Daoy (cell line): ENCODE measurements around the gene ROR1. TPM values are rescaled to one million over a fixed set of nuclear protein-coding genes. Genes with fewer than 3 reads are reported as not detected.

ENCODE experiments used
- DNase-seq: peaks from one replicate; pipeline ENCODE4 v3.0.0-alpha.2; 2015; ENCODE audit warnings: low read depth
- total RNA-seq: library from RNA; depleted of rRNA; stranded (reverse); fragments of >200 nt; shearing (Covaris generic); gene quantifications from 2 replicates; pipeline ENCODE4 v1.2.3, GENCODE V29; 2014

ROR1 gene
- total RNA-seq, 1 experiment from 2014 or later = 17.4 TPM

- no peak for DNase-seq
These were observed 83.1 kb downstream of the ROR1 start for GRCh38 chr1:63856924-63857323.

DNA sequence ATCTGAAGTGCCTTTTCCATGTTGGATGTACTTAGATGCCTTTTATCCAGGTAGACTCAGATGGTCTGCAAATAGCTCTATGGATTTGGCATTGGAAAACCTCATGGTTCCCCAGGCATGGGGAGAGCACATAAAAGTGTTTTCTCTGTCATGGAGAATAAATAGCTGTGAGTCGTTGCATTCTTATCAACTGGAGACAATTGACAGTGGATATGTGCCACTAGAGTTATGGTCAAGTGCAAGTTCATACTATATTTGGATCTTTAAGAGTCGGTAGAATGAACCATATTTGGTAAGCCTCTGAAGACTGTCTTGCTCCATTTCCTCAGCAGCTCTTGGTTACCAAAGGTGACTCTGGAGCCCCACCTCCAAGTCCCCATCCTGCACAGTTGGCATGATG lies 83.7 kb downstream of the ROR1 start:
- DNase-seq = no peak

GRCh38 chr1:63858153-63858552 lies 84.3 kb downstream of the ROR1 start:
- DNase-seq = no peak

DNA sequence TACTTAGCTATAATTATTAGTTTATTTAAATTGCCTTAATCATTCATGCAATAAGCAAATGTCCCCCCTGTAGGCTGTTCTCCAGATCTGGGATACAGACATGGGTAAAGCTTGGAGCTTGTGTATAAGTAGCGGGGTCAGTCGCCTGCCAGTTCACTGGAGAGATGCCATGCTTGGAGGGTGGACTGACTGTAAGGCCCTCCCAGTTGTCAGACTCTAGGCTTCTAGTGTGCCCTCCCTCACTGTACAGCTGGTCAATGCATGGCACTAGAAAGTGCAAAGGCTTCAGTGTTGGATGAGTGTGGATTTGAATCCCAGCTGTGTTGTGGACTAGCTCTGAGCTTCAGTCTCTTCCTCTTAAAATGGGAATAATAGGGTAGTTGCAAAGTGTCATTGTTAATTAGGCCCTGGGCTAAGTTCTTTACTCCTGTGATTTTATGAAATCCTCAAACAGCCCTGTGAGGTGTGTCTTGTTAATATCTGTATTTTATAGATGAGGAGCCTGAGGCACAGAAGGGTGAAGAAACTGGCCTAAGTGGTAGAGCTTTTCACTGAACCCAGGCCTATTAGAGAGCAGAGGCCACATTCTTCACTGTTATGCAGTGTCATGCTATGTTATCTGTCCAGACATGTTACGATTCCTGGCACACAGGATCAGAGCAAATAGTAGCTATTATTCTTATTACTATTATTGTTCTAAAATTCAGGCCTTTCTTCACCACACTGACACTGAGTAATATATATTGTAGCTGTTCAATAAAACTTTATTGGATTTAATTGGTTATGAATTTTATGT lies 85.9 kb downstream of the ROR1 start:
- no peak for DNase-seq

GRCh38 chr1:63861052-63861691 lies 87.4 kb downstream of the ROR1 start:
- no peak for DNase-seq

- DNase-seq = no peak
These were observed 89.3 kb downstream of the ROR1 start for GRCh38 chr1:63863145-63863544.

DNA sequence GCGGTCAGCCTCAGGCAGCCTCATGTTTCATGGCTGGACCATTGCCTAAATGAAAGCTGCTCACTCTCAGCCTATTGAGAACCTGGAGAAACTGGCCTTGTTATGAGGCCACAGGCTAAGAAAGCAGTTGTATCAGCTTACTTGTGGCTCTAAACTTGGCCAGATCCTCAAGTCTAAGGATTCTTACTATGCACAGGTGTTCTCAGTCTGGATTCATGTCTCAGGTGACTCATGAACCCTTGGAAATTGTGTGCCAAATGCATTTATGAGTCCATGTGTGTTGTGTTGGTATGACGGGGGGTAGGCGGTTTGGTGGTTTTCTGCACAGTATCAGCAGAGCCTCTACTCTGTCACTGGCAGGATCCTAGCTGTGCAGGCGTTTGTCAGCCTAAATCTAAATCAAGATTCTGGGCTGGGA lies 90.4 kb downstream of the ROR1 start:
- DNase-seq = peak; percentile 73

- no peak for DNase-seq
These were observed 91.7 kb downstream of the ROR1 start for GRCh38 chr1:63865561-63865960.

DNA sequence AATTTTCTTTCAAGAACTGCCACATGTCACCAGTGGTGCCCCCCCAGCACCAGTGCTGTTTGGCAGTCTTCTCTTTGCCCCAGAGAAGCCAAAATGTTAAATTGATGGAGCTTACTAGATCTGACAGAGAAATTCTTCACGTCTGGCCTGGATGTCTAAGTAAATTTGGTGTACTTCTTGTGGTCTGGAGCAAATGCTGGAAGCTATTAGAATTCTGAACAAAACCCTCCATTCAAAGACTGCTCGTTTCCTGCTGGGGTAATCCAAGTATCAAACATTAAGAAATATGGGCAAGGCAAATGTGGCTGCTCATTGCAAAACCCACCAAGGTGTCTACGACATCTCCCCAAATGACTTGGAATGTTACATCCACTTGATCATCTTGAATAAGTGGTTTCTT lies 92.3 kb downstream of the ROR1 start:
- DNase-seq = no peak

- DNase-seq = no peak
These were observed 93.8 kb downstream of the ROR1 start for GRCh38 chr1:63867429-63868176.

DNA sequence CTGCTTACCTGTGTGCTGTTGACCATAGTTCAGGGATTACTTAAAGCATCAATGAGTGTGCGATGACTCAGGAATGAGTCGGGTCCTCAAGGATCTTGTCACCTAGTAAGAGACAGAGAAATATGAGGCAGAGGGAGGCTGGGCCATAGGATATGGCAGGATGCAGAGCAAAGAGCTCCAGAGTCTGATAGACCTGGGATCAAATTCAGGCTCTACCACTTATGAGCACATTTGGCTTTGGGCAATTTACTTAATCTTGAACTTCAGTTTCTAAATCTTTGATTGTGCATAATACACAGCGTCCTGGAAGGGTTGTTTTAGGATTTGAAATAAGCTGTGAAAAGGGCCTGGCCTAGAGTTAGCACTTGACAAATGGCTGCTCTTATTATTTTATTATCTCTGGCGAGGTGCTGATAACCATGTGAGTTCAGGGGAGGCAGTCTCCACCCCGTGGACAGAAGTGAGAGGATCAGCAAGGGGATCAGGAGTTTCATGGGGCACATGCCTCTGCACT lies 94.5 kb downstream of the ROR1 start:
- peak; percentile 86 for DNase-seq

- DNase-seq = no peak
These were observed 96.3 kb downstream of the ROR1 start for GRCh38 chr1:63870152-63870551.

DNA sequence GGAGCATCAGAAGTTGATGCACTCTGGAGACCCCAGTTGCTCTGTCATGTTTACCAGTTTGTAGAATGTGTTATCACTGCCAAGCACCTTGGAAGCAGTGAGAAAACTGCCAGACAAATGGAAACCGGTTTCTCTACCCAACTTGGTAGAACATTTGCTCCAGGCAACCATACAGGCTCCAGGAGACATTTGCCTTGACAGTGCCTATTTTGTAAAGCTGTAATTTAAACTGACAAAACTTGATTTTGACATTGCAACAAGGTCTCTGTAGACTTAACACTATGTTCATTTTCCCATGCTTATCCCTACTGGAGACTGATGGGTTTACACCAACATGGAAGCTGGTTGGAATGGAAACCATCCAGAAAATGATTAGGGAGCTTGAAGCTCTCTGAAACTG lies 97.6 kb downstream of the ROR1 start:
- no peak for DNase-seq

DNA sequence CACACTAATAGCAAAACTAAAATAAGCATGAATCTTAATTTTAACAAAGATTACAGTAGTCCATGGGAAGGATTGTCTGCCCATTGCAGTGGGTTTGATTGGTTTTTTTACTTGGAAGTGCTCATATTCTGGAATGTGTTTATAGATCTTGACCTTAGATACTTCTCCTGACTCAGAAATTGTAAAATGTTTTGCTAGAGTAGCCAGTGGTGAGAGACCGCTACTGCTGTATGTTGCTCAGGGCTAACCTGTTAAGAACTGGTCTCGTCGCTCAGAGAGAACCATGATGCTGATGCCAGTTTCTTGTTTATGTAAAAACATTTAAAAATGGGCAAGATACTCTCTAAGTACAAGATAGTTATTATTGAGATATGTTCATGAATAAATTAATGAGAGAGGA lies 99.9 kb downstream of the ROR1 start:
- DNase-seq = peak; percentile 20

- DNase-seq = peak; percentile 36
These were observed 100.6 kb downstream of the ROR1 start for GRCh38 chr1:63874278-63874880.

- DNase-seq = no peak
These were observed 101.8 kb downstream of the ROR1 start for GRCh38 chr1:63875636-63876035.

DNA sequence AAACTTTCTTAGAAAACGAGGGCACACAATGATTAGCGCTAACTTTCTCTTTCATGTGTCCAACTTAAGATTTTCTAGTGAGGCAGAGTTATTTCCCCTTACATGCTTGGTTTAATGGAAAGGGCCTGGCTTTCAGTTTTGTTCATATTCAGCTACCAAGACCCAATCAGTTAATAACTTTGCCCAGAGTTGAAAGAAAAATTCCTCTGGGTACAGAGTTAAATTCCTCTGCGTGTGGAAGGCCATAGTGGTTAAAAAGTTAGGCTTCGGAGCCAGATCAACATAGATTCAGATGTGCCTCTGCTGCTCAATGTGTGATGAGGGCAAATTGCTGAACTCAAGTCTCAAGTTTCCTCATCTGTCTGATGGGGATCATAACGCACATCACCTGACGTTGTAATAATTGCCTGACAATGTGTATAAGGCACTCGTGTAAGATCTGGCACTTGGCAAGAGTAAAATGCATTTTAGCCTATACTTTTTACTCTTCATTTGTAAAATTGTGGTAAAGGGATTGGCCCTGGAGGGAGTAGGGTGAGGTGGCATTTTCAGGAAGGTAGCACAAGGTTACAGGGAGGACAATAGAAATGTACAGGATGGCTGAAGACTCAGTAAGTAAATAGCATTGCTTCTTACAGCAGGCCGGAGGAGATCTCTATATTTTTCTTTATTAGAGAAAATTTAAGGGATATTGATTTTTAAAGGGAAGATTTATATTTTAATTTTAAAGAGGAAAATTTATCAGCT lies 103.4 kb downstream of the ROR1 start:
- no peak for DNase-seq

DNA sequence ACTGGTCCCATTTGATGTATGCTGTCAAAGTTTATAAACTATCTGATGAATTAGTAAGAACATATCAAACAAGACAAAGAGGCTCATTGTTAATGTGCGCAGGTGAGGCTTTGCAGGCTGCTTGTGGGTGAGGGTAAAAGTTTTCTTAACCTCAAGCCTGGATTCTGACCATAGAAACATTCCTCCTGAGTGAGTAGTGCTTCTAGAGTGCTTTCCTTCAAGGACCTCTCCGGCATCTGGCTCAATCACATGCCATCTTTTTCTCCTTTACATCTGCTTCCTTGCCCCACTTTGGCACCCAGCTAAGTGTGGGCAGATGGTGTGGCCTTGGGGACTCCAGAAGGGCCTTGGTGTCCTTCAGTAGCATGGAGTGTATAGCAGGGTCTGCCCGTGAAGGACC lies 104.0 kb downstream of the ROR1 start:
- DNase-seq = peak; percentile 86

DNA sequence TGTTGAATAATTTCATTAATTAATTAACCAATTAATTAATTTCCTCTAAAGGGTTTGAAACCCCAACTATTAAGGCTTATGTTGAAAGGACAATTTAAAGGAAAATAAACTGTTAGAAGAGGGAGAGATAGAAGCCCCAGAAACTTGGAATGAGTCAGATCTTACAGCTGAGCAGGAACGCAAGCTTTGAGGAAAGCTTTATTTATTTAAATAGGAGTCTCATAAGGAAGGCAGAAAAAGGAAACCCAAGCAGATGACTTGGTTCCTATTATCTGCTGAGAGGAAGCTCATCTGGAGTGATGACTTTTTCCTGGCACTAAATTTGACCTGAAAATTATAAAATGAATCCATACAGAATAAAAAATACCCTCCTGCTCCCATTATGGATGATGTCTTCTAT lies 105.1 kb downstream of the ROR1 start:
- DNase-seq = no peak

DNA sequence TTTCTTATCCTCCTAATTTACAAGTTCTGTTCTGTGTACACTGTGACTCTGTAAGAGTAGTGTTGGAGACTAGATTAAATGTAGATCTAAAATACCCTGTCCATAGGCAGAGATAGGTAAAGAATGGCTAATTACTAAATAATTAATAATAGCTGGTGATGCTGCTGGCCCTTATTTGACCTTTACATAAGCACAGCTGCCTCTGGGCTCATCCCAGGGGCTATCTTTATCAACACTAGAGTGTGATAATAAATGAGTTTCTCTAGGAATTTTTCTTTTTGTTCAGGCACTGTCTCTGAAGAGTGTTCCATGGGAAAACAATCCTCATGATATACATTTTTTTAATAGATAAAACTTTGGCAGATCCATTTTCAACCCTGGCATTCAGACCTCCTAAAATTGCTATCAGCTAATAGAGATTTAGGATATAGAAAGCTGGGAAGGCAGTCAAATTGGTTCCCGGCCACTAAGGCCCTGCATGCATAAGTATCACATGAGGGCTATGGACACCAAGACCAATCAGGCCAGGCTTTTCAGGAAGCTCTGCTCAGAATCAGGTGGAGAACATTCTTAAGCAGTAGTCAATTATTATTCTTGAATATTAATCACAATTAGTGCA lies 107.2 kb downstream of the ROR1 start:
- DNase-seq = no peak
